H54 (cell line): ENCODE measurements around the gene RNF149.

ENCODE experiments used
- DNase-seq: peaks from one replicate; pipeline ENCODE4 v3.0.0; 2011; ENCODE audit warnings: low spot score, mixed read lengths; ENCODE audit not compliant: insufficient read length
- FAIRE-seq: peaks from 3 replicates; lab custom pipeline; 2011; peaks lifted over from hg19 to GRCh38; lab: Jason Lieb, UNC
- POLR2A ChIP-seq: IDR thresholded peaks from 2 replicates; pipeline ENCODE4 v1.6.1; 2011; ENCODE audit warnings: low read depth, mild to moderate bottlenecking, low read length

The RNF149 gene

GRCh38 chr2:101232770-101233169, 75.7 kb downstream of the RNF149 start:
- DNase-seq, result no peak
- FAIRE-seq, result no peak
- TF ChIP-seq POLR2A, result no peak

DNA sequence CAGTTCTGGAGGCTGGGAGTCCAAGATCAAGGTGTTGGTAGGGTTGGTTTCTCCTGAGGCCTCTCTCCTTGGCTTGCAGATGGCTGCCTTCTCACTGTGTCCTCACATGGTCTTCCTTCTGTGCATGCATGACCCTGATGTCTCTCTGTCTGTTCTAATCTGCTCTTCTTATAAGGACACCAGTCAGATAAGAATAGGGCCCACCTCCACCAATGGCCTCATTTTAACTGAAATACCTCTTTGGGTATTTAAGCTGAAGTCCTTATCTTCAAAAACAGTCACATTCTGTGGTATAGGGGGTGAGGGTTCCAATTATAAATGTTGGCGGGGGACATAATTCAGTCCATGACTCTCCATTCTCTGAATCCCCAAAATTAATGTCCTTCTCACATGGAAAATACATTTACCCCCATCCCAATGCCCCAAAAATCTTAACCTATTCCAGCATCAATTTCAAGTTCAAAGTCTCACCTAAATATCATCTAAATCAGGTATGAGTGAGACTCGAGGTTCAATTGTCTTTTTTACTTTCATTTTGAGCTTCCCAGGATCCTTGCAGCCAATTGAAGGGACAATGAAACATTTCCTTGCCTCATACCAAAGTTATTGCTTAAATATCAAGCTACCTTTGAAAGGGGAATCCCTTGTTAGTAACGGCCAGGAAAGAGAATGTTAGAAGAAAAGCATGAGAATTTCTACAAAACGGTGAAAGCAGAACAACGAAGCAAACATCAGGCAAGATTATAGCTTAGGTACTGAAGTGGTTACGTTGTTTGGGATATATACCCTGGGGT, 76.4 kb downstream of the RNF149 start:
- no peak for TF ChIP-seq POLR2A
- DNase-seq, result no peak
- FAIRE-seq, result no peak

GRCh38 chr2:101231240-101231639, 77.3 kb downstream of the RNF149 start:
- FAIRE-seq, result no peak
- no peak for TF ChIP-seq POLR2A
- no peak for DNase-seq

DNA sequence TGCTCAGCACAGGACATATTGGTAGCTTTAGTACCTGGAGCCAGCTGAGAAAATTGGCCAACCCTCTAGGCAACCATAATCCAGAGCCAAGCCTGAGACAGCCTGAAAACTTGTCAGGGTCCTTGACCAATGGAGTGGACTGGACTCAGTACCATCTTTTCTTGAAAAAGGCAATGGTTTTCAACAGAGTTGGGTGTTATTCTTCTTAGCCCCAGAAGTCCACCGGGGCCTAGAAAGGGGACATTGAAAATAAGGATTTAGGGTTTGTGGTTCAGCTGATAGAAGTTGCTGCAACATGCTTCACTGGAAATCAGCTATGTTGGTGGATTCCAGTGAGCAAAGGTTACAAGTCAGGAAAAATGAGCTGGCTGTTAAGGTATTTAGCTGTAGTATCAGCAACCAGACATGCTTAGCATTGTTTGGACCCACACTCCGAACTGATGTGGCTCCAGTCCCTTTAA, 77.9 kb downstream of the RNF149 start:
- FAIRE-seq, result no peak
- no peak for TF ChIP-seq POLR2A
- no peak for DNase-seq
